ENCODE data around the gene SAMD11. TPM values are rescaled to one million over a fixed set of nuclear protein-coding genes. Genes with fewer than 3 reads are reported as not detected.

The SAMD11 gene
- total RNA-seq, 2 experiments from 2014 or later, result not detected

- H3K36me3 Mint-ChIP-seq (ENCODE audit: low read depth), result no peaks in the 10 kb centered on the region
- Histone ChIP-seq H3K27me3 (ENCODE audit: control insufficient read depth in 1 of 2, insufficient read depth in 2 of 2, low read length in 2 of 2) (peaks cover 28 to 29% of the 10 kb centered on the region in 2 experiments), H3K9me3 (ENCODE audit: control insufficient read depth in 1 of 2, insufficient read depth in 1 of 2, low read length in 2 of 2) (peaks cover 0 to 34% of the 10 kb centered on the region in 2 experiments), H3K27ac (ENCODE audit: low read depth in 1 of 2, low read length in 2 of 2) (no peak overlapping the region), H3K4me1 (ENCODE audit: insufficient read depth, low read length) (no peaks in the 10 kb centered on the region), H3K36me3 (ENCODE audit: insufficient read depth, low read length) (no peaks in the 10 kb centered on the region), H3K4me3 (ENCODE audit: low read length) (no peak overlapping the region)
- H3K4me3 Mint-ChIP-seq, result no peak overlapping the region
- DNase-seq (no peak), ATAC-seq (ENCODE audit: poor library complexity) (no peak)
- CTCF ChIA-PET, result no interaction called here
- no peak overlapping the region for H3K27ac Mint-ChIP-seq
- H3K27me3 Mint-ChIP-seq, result peaks cover 53% of the 10 kb centered on the region
- no peaks in the 10 kb centered on the region for H3K9me3 Mint-ChIP-seq
- intact Hi-C loops (cut with DNase I, micrococcal nuclease), result no loop called here
- POLR2A ChIA-PET, result no interaction called here
- no peaks in the 10 kb centered on the region for H3K4me1 Mint-ChIP-seq (ENCODE audit: low read depth)
- no peak for TF ChIP-seq CTCF (IDR thresholded peaks at IDR 0.05)
Observed at GRCh38 chr1:931380-932172, 7.9 kb downstream of the SAMD11 start.

- intact Hi-C loops (cut with DNase I, micrococcal nuclease), result no loop called here
- no peak for ATAC-seq (ENCODE audit: poor library complexity)
- Histone ChIP-seq H3K36me3 (ENCODE audit: insufficient read depth, low read length) (no peaks in the 10 kb centered on the region), H3K27me3 (ENCODE audit: control insufficient read depth in 1 of 2, insufficient read depth in 2 of 2, low read length in 2 of 2) (peaks cover 24 to 30% of the 10 kb centered on the region in 2 experiments), H3K9me3 (ENCODE audit: control insufficient read depth in 1 of 2, insufficient read depth in 1 of 2, low read length in 2 of 2) (peaks cover 0 to 32% of the 10 kb centered on the region in 2 experiments), H3K27ac (ENCODE audit: low read depth in 1 of 2, low read length in 2 of 2) (no peak overlapping the region), H3K4me3 (ENCODE audit: low read length) (no peak overlapping the region), H3K4me1 (ENCODE audit: insufficient read depth, low read length) (no peaks in the 10 kb centered on the region)
- no peaks in the 10 kb centered on the region for H3K4me1 Mint-ChIP-seq (ENCODE audit: low read depth)
- no peaks in the 10 kb centered on the region for H3K9me3 Mint-ChIP-seq
- ChIA-PET POLR2A (no interaction called here), CTCF (no interaction called here)
- H3K36me3 Mint-ChIP-seq (ENCODE audit: low read depth), result no peaks in the 10 kb centered on the region
- DNase-seq, result no peak
- TF ChIP-seq CTCF (IDR thresholded peaks at IDR 0.05), result no peak
- no peak overlapping the region for H3K27ac Mint-ChIP-seq
- no peak overlapping the region for H3K4me3 Mint-ChIP-seq
- peaks cover 54% of the 10 kb centered on the region for H3K27me3 Mint-ChIP-seq
Observed at GRCh38 chr1:932173-932510, 8.4 kb downstream of the SAMD11 start.

- ChIA-PET POLR2A (no interaction called here), CTCF (no interaction called here)
- Mint-ChIP-seq H3K4me1 (ENCODE audit: low read depth) (no peaks in the 10 kb centered on the region), H3K27ac (no peak overlapping the region), H3K27me3 (peaks cover 50% of the 10 kb centered on the region), H3K9me3 (no peaks in the 10 kb centered on the region), H3K36me3 (ENCODE audit: low read depth) (no peaks in the 10 kb centered on the region), H3K4me3 (no peak overlapping the region)
- Histone ChIP-seq H3K4me1 (ENCODE audit: insufficient read depth, low read length) (no peaks in the 10 kb centered on the region), H3K27me3 (ENCODE audit: control insufficient read depth in 1 of 2, insufficient read depth in 2 of 2, low read length in 2 of 2) (peaks cover 24 to 27% of the 10 kb centered on the region in 2 experiments), H3K27ac (ENCODE audit: low read depth in 1 of 2, low read length in 2 of 2) (no peak overlapping the region), H3K9me3 (ENCODE audit: control insufficient read depth in 1 of 2, insufficient read depth in 1 of 2, low read length in 2 of 2) (peaks cover 0 to 28% of the 10 kb centered on the region in 2 experiments), H3K4me3 (ENCODE audit: low read length) (no peak overlapping the region), H3K36me3 (ENCODE audit: insufficient read depth, low read length) (no peaks in the 10 kb centered on the region)
- ATAC-seq (ENCODE audit: poor library complexity) (no peak), DNase-seq (no peak)
- intact Hi-C loops (cut with DNase I, micrococcal nuclease), result no loop called here
- TF ChIP-seq CTCF (IDR thresholded peaks at IDR 0.05), result no peak
Observed at GRCh38 chr1:932776-933602, 9.3 kb downstream of the SAMD11 start.
